Colonic mucosa (tissue), 4 donors: ENCODE results near the gene AADAC. TPM values are rescaled to one million over a fixed set of nuclear protein-coding genes. Genes with fewer than 3 reads are reported as not detected.
"Not testable (repeated sequence)": the region's sequence is repeated elsewhere in the genome, so short reads cannot be mapped to it uniquely, and the experiment has no call there.

Source experiments
- DNase-seq: peaks from one replicate; pipeline ENCODE4 v3.0.0-alpha.2; 2020
- H3K27ac ChIP-seq: fragments of 200-600 bp; one replicate; pipeline ENCODE4 v1.8.0; 2021
- H3K27me3 ChIP-seq: fragments of 200-600 bp; one replicate; pipeline ENCODE4 v1.8.0; 2021
- H3K36me3 ChIP-seq: fragments of 200-600 bp; one replicate; pipeline ENCODE4 v1.8.0; 2021
- H3K4me1 ChIP-seq: fragments of 200-600 bp; one replicate; pipeline ENCODE4 v1.8.0; 2021; ENCODE audit warnings: mild to moderate bottlenecking
- H3K4me3 ChIP-seq: fragments of 200-600 bp; one replicate; pipeline ENCODE4 v1.8.0; 2021
- H3K9ac ChIP-seq, 2 donors: one replicate each; pipeline ENCODE4 v1.7.0; 2013; ENCODE audit warnings: control low read depth in 2 of 2, low read depth in 2 of 2, low read length in 2 of 2
- H3K9me3 ChIP-seq: fragments of 200-600 bp; one replicate; pipeline ENCODE4 v1.8.0; 2021
- intact Hi-C: fragments of 100-400 bp; cut with DNase I; formaldehyde crosslinking; loops from one replicate; pipeline ENCODE4 v1.14.1; 2022
- total RNA-seq, 2 donors: library from RNA; stranded (reverse); fragmentation: NEBNext Ultra II Directional in 1 of 2; extraction: Animal tissue kit (Norgen Biotek cat#: 25700) in 1 of 2; gene quantifications; one replicate each; pipeline ENCODE4 v1.2.1, GENCODE V29; 2021
- TF ChIP-seq, protein P1 (sequence below): fragments of 200-600 bp; IDR thresholded peaks from one replicate; pipeline ENCODE4 v1.8.0; 2022; ENCODE audit warnings: antibody characterized with exemption, mild to moderate bottlenecking
- donor health status: healthy.
- donor health status: DM: no; HTN: no; CAD: no.
- donor health status: DM: no; HTN: no; CAD: no.

Gene AADAC
- total RNA-seq, 2 donors from 2014 or later = 0.15 TPM; not detected in 1

DNA sequence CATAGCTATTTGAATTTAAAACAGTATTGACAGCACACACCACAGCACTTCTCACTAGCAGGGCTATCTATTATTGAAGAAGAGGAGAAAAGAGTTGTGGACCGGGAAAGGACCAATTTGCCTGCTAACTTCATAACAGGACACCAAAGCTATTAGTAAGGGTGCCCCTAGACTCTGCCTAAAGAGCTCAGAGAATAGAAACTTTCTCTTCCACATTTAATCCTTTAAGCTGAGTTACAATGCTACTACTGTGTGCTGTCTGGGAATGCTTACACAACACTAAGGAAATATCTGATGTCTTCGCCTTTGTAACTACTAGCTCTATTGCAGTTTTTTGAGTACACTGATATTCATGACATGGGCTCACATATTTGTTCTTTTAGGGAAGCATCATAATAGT, 13.5 kb upstream of the AADAC start:
- intact Hi-C loops = no loop called here
- H3K4me1 ChIP-seq = no peaks in the 10 kb centered on the region
- TF ChIP-seq, protein P1, sequence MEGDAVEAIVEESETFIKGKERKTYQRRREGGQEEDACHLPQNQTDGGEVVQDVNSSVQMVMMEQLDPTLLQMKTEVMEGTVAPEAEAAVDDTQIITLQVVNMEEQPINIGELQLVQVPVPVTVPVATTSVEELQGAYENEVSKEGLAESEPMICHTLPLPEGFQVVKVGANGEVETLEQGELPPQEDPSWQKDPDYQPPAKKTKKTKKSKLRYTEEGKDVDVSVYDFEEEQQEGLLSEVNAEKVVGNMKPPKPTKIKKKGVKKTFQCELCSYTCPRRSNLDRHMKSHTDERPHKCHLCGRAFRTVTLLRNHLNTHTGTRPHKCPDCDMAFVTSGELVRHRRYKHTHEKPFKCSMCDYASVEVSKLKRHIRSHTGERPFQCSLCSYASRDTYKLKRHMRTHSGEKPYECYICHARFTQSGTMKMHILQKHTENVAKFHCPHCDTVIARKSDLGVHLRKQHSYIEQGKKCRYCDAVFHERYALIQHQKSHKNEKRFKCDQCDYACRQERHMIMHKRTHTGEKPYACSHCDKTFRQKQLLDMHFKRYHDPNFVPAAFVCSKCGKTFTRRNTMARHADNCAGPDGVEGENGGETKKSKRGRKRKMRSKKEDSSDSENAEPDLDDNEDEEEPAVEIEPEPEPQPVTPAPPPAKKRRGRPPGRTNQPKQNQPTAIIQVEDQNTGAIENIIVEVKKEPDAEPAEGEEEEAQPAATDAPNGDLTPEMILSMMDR = no peak
- H3K27ac ChIP-seq = no peak overlapping the region
- no peak overlapping the region for H3K9ac ChIP-seq
- no peak for DNase-seq
- H3K4me3 ChIP-seq = no peak overlapping the region
- no peaks in the 10 kb centered on the region for H3K9me3 ChIP-seq
- no peaks in the 10 kb centered on the region for H3K27me3 ChIP-seq
- H3K36me3 ChIP-seq = no peaks in the 10 kb centered on the region

DNA sequence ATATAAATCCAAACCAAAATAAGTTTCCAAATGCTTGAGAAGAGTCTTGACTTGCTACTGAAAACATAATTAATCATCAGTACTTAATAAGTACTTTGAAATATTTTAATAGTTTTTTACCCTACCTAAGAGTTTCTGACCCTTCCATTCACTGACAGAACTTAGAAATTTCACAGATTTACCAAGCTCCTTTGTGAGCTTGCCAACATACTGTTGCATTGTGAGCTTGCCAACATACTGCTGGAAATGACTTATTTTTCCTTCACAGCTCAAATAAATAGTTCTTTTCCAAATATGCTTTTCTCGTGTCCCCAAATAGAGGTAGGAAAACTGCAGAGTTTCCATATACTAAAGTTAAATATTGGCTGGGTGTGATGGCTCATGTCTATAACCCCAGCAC, 9.6 kb upstream of the AADAC start:
- Histone ChIP-seq H3K4me3 (no peak overlapping the region), H3K27ac (no peak overlapping the region), H3K9ac (no peak overlapping the region), H3K27me3 (no peaks in the 10 kb centered on the region), H3K36me3 (no peaks in the 10 kb centered on the region), H3K9me3 (no peaks in the 10 kb centered on the region), H3K4me1 (no peaks in the 10 kb centered on the region)
- DNase-seq = no peak
- TF ChIP-seq, protein P1 = no peak
- intact Hi-C loops = no loop called here

DNA sequence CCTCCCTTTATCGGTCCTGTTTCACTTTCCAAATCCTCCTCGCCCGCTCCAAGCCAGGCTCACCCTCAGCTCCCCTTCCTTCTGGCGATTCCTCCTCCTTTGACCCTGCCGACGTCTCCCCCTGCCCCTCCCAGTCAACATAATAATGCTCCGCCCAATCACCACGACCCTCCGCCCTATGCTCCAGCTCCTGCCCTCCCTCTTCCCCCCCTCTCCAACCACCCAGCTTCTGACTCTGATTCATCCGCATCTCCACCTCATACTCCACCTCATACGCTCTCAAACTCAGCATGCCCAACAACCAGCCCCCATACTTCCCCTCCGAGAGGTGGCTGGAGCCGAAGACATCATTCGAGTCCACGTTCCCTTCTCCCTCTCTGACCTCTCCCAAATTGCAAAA, 7.1 kb upstream of the AADAC start:
- no peaks in the 10 kb centered on the region for H3K4me1 ChIP-seq
- TF ChIP-seq, protein P1 = no peak

DNA sequence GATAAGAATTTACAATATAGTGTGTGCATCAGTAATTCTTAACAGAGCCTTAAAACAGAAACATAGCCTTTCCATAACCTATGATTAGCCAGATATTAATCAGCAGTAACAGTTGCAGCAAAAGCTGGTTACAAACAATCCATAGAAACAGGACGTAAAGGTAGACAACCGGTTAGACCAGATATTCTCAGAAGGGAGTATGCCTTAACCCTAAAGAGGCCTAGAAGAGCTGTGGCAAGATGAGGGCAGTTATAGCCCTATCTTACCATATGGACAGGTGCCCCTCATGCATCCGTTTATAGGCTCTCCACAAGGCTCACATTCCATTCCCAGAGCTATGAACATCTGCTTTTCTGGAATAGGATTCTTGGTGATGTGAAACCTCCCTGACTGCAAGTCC, 5.0 kb upstream of the AADAC start:
- intact Hi-C loops, H3K4me1 ChIP-seq, H3K9me3 ChIP-seq: not testable (repeated sequence)

More for the DNA sequence above, 7.1 kb upstream of the AADAC start:
- Histone ChIP-seq H3K4me3 (no peak overlapping the region), H3K9me3 (no peaks in the 10 kb centered on the region), H3K27me3 (no peaks in the 10 kb centered on the region), H3K36me3 (no peaks in the 10 kb centered on the region), H3K27ac (no peak overlapping the region), H3K9ac (no peak overlapping the region)
- DNase-seq = no peak
- intact Hi-C loops = no loop called here

DNA sequence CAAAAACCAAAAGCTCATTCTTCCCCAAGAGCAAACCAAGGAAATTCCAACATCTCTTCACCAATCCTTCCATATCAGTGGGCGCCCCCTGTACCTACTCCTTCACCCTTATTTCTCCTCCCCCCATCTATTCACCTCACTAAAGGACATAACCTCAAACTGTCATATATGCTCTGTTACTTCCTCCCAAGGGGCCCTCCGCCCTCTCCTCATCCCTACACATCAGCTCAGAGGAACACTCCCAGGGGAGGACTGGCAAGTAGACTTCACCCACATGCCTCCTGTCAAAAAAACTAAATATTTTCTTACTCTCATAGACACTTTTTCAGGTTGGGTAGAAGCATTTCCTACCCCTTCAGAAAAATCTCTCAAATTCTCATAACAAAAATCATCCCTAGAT, 2.4 kb upstream of the AADAC start:
- TF ChIP-seq, protein P1 = no peak

More for the DNA sequence above, 5.0 kb upstream of the AADAC start:
- H3K9ac ChIP-seq, H3K27ac ChIP-seq, H3K4me3 ChIP-seq, H3K36me3 ChIP-seq, H3K27me3 ChIP-seq, DNase-seq: not testable (repeated sequence)

DNA sequence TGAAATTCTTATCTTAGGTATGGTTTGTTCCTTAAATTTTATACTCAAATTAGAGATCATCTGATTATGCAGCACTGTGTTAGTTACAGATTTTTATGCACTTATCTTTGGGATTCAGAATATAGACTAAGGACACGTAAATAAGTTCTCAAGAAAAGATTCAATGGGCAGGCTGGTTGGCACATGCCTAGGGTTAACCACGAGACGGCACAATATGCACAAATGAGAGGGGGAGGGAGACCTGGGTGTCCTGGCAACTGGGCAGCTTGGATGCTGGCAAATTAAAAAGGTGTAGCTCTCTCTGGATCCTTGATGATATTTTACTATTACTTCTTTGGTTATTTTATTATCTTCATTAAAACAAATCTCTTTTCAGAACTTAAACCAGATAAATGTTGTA, 672 bp downstream of the AADAC start:
- no peak for DNase-seq
- Histone ChIP-seq H3K9me3 (no peaks in the 10 kb centered on the region), H3K27me3 (no peaks in the 10 kb centered on the region), H3K27ac (no peak overlapping the region), H3K4me1 (no peaks in the 10 kb centered on the region), H3K4me3 (no peak overlapping the region), H3K9ac (no peak overlapping the region), H3K36me3 (no peaks in the 10 kb centered on the region)
- TF ChIP-seq, protein P1 = no peak
- intact Hi-C loops = no loop called here

More for the DNA sequence above, 2.4 kb upstream of the AADAC start:
- no peak overlapping the region for H3K4me3 ChIP-seq
- H3K4me1 ChIP-seq = no peaks in the 10 kb centered on the region
- H3K27ac ChIP-seq = no peak overlapping the region
- no peak for DNase-seq
- no peaks in the 10 kb centered on the region for H3K36me3 ChIP-seq
- H3K9ac ChIP-seq = no peak overlapping the region
- intact Hi-C loops = no loop called here
- H3K9me3 ChIP-seq = no peaks in the 10 kb centered on the region
- H3K27me3 ChIP-seq = no peaks in the 10 kb centered on the region
